ENCODE data around the gene CARD14.

CARD14 gene

GRCh38 chr17:80209765-80210164 is 39.9 kb downstream of the CARD14 start:
- no peak for DNase-seq (ENCODE audit: low read depth in 1 of 2, low spot score in 1 of 2)

- DNase-seq (ENCODE audit: low read depth in 1 of 2, low spot score in 1 of 2): no peak
Observed at GRCh38 chr17:80210348-80211108, 40.7 kb downstream of the CARD14 start.

GRCh38 chr17:80212109-80212508 is 42.3 kb downstream of the CARD14 start:
- DNase-seq (ENCODE audit: low read depth in 1 of 2, low spot score in 1 of 2): no peak

- no peak for DNase-seq (ENCODE audit: low read depth in 1 of 2, low spot score in 1 of 2)
Observed at GRCh38 chr17:80212511-80212910, 42.7 kb downstream of the CARD14 start.

- no peak for DNase-seq (ENCODE audit: low read depth in 1 of 2, low spot score in 1 of 2)
Observed at GRCh38 chr17:80212962-80213642, 43.3 kb downstream of the CARD14 start.

GRCh38 chr17:80213643-80213975 is 43.8 kb downstream of the CARD14 start:
- no peak for DNase-seq (ENCODE audit: low read depth in 1 of 2, low spot score in 1 of 2)

- DNase-seq (ENCODE audit: low read depth in 1 of 2, low spot score in 1 of 2): no peak
Observed at GRCh38 chr17:80214012-80214877, 44.4 kb downstream of the CARD14 start.

- no peak for DNase-seq (ENCODE audit: low read depth in 1 of 2, low spot score in 1 of 2)
Observed at GRCh38 chr17:80214878-80215210, 45.0 kb downstream of the CARD14 start.

GRCh38 chr17:80216473-80217456 is 46.9 kb downstream of the CARD14 start:
- no peak for DNase-seq (ENCODE audit: low read depth in 1 of 2, low spot score in 1 of 2)

GRCh38 chr17:80217703-80218362 is 48.0 kb downstream of the CARD14 start:
- DNase-seq (ENCODE audit: low read depth in 1 of 2, low spot score in 1 of 2): no peak

GRCh38 chr17:80218391-80218790 is 48.6 kb downstream of the CARD14 start:
- no peak for DNase-seq (ENCODE audit: low read depth in 1 of 2, low spot score in 1 of 2)

GRCh38 chr17:80219013-80219762 is 49.4 kb downstream of the CARD14 start:
- DNase-seq (ENCODE audit: low read depth in 1 of 2, low spot score in 1 of 2): peak; percentile 86 to 89

GRCh38 chr17:80219763-80220053 is 49.9 kb downstream of the CARD14 start:
- no peak for DNase-seq (ENCODE audit: low read depth in 1 of 2, low spot score in 1 of 2)

GRCh38 chr17:80220054-80220735 is 50.4 kb downstream of the CARD14 start, which contains the start of the genes SGSH and SLC26A11:
Gene SGSH (minus strand): TSS chr17:80220333. CDS start chr17:80220313, 20 bp downstream.
Gene SLC26A11 (plus strand): TSS chr17:80220427. CDS start chr17:80221561, 1,134 bp downstream.
- DNase-seq (ENCODE audit: low read depth in 1 of 2, low spot score in 1 of 2): peak; percentile 12 to 52

- DNase-seq (ENCODE audit: low read depth in 1 of 2, low spot score in 1 of 2): no peak
Observed at GRCh38 chr17:80220736-80221215, 50.9 kb downstream of the CARD14 start.

- no peak for DNase-seq (ENCODE audit: low read depth in 1 of 2, low spot score in 1 of 2)
Observed at GRCh38 chr17:80221351-80222105, 51.7 kb downstream of the CARD14 start.

GRCh38 chr17:80222376-80223141 is 52.7 kb downstream of the CARD14 start:
- DNase-seq (ENCODE audit: low read depth in 1 of 2, low spot score in 1 of 2): no peak
